ENCODE measurements around the gene RREB1.

RREB1 gene, protein sequence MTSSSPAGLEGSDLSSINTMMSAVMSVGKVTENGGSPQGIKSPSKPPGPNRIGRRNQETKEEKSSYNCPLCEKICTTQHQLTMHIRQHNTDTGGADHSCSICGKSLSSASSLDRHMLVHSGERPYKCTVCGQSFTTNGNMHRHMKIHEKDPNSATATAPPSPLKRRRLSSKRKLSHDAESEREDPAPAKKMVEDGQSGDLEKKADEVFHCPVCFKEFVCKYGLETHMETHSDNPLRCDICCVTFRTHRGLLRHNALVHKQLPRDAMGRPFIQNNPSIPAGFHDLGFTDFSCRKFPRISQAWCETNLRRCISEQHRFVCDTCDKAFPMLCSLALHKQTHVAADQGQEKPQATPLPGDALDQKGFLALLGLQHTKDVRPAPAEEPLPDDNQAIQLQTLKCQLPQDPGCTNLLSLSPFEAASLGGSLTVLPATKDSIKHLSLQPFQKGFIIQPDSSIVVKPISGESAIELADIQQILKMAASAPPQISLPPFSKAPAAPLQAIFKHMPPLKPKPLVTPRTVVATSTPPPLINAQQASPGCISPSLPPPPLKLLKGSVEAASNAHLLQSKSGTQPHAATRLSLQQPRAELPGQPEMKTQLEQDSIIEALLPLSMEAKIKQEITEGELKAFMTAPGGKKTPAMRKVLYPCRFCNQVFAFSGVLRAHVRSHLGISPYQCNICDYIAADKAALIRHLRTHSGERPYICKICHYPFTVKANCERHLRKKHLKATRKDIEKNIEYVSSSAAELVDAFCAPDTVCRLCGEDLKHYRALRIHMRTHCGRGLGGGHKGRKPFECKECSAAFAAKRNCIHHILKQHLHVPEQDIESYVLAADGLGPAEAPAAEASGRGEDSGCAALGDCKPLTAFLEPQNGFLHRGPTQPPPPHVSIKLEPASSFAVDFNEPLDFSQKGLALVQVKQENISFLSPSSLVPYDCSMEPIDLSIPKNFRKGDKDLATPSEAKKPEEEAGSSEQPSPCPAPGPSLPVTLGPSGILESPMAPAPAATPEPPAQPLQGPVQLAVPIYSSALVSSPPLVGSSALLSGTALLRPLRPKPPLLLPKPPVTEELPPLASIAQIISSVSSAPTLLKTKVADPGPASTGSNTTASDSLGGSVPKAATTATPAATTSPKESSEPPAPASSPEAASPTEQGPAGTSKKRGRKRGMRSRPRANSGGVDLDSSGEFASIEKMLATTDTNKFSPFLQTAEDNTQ (N-terminal part only)

DNA sequence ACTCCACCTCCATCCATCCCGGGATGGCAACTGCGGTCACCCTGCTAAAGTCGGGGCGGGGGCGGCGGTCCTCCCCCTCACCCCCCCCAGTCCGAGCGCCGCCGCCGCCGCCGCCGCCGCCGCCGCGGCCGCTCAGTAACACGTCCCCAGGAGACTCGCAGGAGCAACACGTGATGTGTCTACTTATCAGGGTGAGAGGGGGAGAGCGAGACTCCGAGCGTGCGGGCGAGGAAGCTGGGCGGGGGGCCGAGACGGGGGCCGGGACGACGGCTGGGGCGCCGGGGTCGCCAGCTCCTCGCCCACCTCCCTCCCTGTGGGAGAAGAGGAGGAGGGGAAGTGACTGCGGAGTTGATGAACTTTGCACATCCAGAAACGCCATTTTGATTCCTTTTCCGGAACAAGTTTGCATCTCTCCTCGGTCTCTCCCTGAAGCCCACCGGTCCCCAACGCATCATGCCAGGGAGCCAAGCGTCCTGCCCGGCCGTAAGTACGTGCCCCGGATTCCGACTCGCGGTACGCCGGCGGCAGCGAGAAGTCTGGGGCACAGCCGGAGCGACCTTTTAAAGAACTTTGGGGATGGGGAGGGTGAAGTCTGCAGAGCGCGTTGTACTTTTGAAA is at the start of gene RREB1:
Gene RREB1, plus strand, starts transcription at position 384 of the 618 bp plus-strand sequence. CDS start 73,951 bp downstream, outside the sequence.
- DNase-seq (ENCODE audit: low read depth in 2 of 2), result peak; percentile 16 to 42

DNA sequence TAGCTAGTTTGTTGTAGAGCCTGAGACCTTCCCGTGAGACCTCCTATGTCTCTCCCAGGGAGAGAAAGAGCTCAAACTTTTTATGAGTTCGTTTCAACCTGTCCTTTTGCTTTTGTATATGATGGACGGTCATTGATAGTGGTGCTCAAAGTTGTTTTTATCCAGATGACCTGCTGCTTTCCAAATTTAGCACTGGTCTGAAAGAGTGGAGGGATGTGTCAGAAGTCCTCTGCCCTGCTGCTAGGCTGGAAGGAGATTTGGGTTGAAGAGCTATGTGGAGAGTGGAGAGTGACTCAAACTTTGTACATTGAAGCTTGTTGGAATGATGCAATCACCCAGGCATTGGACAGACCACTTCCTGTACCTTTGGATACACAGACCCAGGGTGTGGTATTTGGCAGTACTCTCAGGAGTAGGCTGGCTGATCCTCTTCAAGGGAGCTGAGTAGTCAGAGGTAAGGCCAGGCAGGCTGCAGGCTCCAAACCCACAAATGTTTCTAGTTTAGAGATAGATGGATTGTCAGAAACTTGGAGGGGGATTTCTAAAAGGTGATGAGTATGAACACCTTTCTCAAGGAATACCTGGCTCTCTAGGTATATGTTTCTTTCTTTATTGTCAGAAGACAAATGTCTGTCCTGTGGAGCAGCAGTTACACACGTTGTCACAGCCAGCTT is 49.4 kb upstream of the RREB1 start:
- DNase-seq (ENCODE audit: low read depth in 2 of 2), result no peak

DNA sequence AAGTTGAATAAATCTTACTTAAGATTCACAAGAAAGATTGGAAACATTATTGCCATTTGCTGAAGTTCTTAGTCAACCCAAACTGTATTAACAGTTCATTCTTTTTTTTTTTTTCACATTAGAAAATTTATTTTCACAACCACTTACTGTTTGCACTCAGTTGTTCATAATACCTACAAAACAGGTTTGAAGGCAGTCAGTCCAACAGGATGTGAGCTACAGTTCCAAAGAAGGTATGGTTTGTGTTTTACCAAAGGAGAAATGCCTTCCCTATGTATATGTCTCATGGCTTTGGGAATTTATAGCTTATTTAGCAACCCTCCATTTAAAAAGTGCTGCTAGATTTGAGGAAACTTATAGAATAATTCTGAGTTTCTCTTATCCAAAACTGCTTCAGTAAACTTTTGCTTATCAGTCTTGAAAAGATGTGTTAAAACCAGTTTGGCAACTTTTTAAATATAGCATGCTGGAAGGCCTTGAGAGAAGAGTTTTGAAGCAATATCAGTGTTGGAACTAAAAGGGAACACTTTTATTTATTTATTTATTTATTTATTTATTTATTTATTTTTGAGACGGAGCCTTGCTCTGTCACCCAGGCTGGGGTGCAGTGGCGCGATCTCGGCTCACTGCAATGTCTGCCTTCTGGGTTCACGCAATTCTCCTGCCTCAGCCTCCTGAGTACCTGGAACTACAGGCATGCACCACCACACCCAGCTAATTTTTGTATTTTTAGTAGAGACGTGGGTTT is 46.8 kb upstream of the RREB1 start:
- no peak for DNase-seq (ENCODE audit: low read depth in 2 of 2)

DNA sequence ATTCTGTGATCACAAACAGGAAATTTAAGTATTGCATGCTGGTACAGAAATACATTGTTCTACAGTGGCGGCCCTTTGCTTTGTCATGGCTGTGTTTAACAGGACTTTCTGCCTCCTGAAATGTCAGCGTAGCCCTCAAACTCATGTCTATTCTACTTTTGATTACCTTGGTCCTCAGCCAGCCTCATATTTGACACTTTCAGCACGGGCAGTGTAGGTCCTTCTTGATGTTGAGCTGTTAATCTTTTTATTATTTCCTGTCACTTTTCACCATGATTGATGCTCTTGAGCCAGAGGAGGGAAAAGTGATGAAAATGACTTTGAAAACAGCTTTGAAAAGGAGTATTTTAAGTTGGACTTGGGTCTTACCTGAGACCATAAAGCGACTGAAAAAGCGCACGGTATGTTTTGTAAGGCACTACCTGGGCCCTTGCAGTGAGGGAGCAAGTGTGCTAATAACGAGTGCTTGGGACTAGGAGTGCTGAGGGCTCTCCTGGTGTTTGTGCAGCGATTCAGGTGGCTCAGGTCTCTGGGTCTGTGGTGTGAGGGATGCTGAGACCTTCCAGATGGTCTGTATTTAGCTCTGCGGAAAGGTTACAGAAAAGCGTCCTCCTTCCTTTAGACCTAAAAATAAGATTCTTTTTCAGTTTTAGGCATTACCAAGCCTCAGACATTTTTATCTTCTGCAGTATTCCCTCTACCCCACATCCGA is 45.2 kb upstream of the RREB1 start:
- no peak for DNase-seq (ENCODE audit: low read depth in 2 of 2)

DNA sequence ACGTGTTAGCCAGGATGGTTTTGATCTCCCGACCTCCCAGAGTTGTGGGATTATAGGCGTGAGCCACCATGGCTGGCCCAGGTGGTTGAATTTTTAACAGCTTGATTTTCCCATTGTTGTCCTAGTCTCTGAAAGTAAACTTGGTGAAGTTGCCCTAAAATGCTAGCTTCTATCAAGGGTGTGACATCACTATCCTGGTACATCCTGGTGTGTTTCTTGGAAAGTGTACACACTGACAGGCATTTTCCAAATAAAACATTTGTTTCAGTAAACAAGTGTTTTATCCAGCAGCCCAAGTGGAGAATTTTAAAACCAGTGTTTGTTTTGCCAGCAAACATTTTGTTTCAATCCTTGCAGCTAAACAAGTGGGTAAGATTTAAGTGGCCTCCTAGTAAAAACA is 40.5 kb upstream of the RREB1 start:
- no peak for DNase-seq (ENCODE audit: low read depth in 2 of 2)

DNA sequence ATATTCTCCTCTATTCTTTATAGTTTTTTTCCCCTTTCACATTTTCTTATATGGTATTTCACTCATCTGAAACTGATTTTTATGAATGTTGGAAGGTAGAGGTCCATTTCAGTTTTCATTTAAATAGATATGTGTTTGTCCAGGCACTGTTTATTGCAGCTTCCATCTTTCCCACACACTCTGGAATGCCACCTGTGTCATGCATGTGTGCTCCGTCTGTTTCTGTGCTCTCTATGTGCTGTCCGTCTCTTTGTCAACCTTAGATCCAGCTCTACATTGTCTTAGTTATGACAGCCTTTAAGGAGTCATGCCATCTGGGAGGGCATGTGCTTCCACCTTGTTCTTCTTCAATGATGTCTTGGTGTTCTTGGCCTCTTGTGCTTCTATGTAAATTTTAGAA is 36.4 kb upstream of the RREB1 start:
- no peak for DNase-seq (ENCODE audit: low read depth in 2 of 2)

DNA sequence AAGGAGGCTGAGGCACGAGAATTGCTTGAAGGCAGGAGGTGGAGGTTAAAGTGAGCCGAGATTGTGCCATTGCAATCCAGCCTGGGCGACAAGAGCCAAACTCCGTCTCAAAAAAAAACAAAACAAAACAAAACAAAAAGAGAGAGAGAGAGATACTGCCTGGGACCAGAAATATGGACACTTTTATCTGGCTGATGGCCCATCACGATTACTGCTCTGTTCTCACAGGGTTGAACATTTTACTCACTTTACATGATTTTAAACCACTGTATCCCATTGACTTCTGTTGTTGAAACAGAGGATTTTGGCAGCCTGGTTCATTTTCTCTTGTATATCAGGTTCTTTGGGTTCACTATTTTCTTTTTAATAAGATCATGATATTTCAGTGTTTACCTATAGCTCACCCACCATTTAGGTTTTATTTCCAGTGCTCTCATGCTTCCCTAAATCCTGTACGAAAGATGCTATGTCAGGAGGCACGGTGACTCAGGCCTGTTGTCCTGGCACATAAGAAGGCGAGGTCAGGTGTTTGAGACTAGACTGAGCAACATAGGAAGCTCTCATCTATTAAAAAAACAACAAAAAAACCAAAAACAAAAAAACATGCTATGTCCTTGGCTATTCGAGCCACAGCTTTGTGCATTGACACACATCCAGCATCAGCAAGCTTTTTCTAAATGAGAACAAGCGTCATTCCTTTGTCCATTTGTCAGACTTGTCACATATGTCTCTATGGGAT is 34.5 kb upstream of the RREB1 start:
- DNase-seq (ENCODE audit: low read depth in 2 of 2), result no peak

DNA sequence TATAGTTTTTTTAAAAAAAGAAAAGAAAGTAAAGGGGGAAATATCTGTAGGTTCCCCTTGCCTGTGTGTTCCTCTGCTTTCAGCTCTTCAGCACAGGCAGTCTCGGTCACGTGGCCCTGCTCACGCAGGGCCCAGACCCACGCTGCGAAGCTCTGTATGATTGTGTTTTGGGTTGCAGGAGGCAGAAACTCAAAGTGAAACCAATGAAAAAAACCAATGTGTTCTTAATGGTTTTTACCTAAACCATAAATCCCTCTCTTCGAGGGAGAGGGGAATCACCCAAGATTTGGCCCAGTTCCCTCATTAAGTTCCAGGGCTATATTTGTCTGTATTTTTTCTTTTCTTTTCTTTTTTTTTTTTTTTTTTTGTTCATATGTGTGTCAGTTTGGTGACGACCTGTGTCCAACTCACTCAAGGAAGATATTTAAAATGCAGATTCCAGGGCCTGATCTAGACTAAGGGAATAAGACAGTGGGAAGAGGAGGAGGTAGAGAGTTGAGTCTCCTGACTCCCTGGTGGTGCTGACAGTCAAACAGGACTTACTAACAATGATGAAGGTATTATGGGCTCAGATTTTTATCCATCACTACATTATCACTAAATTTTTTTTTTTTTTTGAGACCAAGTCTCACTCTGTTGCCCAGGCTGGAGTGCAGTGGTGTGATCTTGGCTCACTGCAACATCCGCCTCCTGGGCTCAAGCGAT is 33.8 kb upstream of the RREB1 start:
- DNase-seq (ENCODE audit: low read depth in 2 of 2), result peak in 1 of 2 donors; percentile 15

DNA sequence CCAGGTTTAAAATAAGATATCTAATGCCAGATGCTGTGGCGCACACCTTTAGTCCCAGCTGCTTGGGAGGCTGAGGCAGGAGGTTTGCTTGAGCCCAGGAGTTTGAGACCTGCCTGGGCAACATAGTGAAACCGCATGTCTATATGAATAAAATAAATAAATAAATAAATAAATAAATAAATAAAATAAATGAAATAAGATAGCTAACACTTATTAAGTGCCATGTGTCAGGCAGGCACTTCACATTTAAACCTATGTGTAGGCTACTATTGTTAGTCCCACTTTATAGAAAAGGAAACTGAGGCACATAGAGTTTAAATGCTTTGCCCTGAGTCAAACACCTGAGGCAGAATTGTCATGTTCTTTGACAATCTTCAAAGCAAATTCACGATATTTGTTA is 32.9 kb upstream of the RREB1 start:
- DNase-seq (ENCODE audit: low read depth in 2 of 2), result no peak

DNA sequence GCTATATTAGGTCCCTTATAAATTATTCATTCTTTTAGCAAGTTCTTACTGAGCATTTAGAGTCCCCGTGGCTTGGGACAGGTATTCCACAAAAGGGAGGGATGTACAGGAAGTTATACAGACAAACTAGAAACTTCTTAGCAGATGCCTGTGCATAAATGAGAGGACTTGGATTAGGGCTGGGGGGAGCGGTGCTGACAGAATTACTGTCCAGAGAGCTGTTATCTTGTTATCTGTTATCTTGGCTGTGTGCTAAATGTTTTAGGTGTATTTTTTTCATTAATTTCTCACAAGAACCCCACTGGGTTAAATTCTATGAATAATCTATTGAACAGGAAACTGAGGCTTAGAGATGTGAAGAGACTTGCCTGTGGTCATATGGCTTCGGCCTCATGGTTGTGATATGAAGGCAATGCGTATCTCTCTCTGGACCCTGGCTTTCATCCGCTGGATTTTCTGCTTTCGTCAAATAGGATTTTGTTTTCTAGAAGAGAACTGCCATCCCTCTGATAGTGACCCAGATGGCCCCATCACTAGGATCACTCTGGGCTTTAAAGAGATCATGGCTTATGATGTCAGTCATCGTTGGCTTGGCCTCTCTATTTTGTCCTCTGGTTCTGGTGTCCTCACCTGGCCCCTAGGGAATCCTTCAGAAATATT is 32.3 kb upstream of the RREB1 start:
- DNase-seq (ENCODE audit: low read depth in 2 of 2), result no peak

DNA sequence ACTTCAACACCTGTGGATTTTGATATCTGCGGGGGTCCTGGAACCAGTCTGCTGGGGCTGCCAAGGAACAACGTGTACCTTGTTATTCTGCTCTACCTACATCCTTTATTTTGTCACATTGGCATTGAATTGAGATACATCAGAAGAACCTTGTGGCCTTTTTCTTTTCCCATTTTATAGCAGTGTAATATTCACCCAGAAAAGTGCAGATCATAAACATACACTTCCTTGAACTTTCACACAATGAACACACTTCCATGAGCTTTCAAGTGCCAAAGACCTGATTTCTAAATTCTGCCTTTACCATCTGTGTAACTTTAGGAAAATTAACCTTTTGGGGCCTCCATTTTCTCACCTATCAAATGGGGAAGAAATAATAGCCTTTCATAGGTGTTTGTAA is 29.9 kb upstream of the RREB1 start:
- DNase-seq (ENCODE audit: low read depth in 2 of 2), result no peak

DNA sequence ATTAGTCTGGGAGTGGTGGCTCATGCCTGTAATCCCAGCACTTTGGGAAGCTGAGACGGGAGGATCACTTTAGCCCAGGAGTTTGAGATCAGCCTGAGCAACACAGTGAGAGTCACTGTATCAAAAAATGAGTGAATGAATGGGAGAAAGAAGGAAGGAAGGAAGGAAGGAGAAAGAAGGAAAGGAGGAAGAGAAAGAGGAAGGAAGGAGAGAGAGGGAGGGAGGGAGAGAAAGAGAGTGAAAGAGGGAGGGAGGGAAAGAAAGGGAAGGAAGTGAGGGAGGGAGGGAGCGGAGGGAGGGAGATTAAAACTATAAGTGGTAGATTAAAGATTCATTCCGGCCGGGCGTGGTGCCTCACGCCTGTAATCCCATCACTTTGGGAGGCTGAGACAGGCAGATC is 28.9 kb upstream of the RREB1 start:
- DNase-seq (ENCODE audit: low read depth in 2 of 2), result no peak

DNA sequence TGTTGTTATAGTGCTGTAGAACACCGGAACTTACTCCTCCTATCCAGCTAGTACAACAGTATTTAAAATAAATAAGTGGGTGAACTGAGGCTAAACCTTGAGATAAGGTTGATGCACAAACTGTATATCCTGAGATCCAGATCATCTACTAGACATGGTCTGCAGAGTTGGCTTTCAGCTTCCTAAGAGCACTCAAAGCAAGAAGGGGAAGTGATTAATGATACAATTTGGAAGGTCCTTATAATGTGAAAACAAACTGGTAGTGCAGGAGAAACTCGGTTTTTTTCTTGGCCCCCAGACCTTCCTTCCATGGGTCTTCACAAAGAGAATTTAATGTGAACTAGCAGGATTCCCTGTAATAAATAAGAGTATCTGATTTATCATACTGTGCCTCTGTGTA is 27.4 kb upstream of the RREB1 start:
- no peak for DNase-seq (ENCODE audit: low read depth in 2 of 2)

DNA sequence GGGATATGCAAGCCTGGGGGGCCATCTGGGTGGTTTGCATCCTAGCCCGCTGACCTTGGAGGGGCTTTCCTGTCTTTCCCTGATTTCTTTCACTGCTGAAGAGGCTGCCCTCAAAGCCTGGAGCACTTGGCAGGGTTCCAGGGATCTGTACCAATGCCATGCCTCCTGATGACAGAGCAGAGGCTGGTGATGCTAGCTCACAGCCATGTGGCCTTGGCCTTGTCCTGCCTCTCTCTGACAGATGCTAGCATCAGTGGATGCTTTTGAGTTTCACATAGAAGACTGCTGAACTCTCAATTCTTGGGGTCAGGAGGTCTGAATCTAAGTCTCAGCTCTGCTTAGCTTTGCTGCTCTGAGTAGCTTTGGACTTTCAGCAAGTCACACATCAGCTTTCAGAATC is 21.9 kb upstream of the RREB1 start:
- no peak for DNase-seq (ENCODE audit: low read depth in 2 of 2)

DNA sequence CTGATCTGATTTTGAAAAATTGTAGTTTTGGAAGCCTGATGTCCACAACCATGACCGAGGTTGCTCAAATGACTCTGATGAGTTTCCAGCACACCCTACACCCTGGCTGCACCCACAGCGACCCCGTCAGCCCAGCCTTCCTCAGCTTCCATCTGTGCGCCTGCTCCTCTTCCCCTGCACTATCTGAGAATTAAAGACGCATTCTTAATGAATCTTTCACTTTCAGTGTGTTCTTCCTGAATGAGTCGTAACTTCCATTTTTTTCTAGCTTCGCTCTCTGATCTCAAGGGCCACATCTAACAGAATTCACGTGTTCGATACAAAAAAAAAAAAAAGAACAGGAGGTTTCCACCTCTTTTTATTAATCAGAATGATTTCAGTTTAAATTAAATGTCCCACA is 21.3 kb upstream of the RREB1 start:
- no peak for DNase-seq (ENCODE audit: low read depth in 2 of 2)

DNA sequence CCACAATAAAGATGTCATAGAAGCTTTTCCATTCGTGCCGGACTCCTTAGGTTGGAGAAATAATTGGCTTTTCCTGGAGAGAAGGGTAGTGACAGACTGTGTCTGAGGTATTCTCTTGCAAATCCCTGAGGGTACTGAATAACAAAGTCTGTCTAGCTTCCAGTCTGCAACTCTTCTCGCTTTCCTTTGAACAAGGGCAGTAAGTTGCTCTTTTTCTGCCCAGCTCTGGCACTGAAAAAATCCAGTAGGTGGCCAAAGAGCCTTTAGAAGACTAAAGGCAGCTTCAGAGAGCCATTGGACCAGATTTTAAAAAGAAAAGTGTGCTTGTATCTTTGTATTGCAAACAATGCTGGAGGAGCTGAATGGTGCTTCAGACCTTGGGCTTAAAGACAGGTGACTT is 20.7 kb upstream of the RREB1 start:
- no peak for DNase-seq (ENCODE audit: low read depth in 2 of 2)

DNA sequence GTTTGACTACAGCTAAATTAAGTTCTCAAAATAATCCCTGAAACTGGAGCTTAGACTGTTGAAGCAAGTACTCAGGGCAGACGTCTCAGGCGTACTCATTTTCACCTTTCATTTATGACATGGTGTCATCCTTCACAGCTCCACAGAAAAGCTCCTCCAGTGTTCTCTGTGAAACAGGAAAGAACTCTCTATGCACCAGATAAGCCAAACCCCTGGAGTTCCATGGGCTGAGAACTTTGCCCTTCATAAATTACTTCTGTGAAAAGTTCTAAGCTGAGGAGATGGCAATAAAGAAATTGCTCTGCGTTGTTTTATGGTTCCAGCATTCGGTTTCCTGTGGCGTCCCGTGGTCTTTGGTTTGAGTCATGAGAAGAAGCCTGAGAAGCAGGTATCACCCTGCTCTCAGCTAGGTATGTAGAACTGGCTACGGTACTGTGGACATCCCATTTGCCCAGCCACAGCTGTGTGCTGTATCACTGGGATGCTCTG is 20.2 kb upstream of the RREB1 start:
- no peak for DNase-seq (ENCODE audit: low read depth in 2 of 2)
